Measurements from ENCODE around the gene PDLIM1. TPM values are rescaled to one million over a fixed set of nuclear protein-coding genes. Genes with fewer than 3 reads are reported as not detected.

The PDLIM1 gene
- total and polyA plus RNA-seq, 9 of the 15 experiments (the other 6 are each of a cell fraction or from before 2014, with no cell fraction given), result 19.8 to 164 (median 39.1) TPM

DNA sequence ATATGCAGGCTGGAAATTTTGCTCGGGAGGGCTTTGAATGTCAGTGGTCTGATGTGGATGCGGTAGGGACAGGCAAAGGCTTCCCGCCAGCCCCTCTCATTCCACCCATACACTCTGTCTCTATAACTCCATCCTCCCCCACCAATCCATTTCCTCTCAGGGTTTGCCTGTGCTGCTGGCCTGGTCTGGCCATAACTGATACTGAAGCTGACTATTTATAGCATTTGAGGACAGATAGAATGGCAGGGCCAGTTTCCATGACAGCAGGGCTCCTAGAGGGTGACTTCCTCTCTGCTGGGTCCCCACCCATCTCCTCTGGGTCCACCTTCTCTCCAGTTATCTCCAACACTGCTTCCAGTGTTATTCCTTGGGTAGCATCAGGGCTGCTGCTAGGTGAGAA lies 6.6 kb upstream of the PDLIM1 start (continued):
- no peak for TF ChIP-seq E2F6 (IDR thresholded peaks at IDR 0.05; ENCODE audit: borderline replicate concordance in 1 of 2, extremely low read depth in 1 of 2, insufficient read depth in 1 of 2, insufficient read length in 1 of 2, low read depth in 1 of 2, low read length in 1 of 2, poor library complexity in 1 of 2, severe bottlenecking in 1 of 2)
- no peak for TF ChIP-seq TRIM25 (IDR thresholded peaks at IDR 0.05; ENCODE audit: borderline replicate concordance)
- TF ChIP-seq POLR3A (IDR thresholded peaks at IDR 0.05; ENCODE audit: borderline replicate concordance, extremely low read depth, insufficient read depth, insufficient read length), result no peak
- TF ChIP-seq, protein P1, sequence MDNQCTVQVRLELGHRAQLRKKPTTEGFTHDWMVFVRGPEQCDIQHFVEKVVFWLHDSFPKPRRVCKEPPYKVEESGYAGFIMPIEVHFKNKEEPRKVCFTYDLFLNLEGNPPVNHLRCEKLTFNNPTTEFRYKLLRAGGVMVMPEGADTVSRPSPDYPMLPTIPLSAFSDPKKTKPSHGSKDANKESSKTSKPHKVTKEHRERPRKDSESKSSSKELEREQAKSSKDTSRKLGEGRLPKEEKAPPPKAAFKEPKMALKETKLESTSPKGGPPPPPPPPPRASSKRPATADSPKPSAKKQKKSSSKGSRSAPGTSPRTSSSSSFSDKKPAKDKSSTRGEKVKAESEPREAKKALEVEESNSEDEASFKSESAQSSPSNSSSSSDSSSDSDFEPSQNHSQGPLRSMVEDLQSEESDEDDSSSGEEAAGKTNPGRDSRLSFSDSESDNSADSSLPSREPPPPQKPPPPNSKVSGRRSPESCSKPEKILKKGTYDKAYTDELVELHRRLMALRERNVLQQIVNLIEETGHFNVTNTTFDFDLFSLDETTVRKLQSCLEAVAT (IDR thresholded peaks at IDR 0.05), result peak in 1 of 2 experiments; percentile 94; a peak in 2 of 4 replicates
- no peak for TF ChIP-seq ZNF239 (CRISPR knock-in tag; IDR thresholded peaks at IDR 0.05)
- TF ChIP-seq CSDE1 (IDR thresholded peaks at IDR 0.05), result no peak
- no peak for TF ChIP-seq HSF4 (CRISPR knock-in tag; IDR thresholded peaks at IDR 0.05; ENCODE audit: borderline replicate concordance)
- TF ChIP-seq HES1 (IDR thresholded peaks at IDR 0.05; ENCODE audit: low read depth), result no peak
- peak; percentile 99 for TF ChIP-seq MEF2A (IDR thresholded peaks at IDR 0.05; ENCODE audit: control insufficient read depth, low read depth, low read length)
- TF ChIP-seq EGR1 (conservative IDR thresholded peaks at IDR 0.05), result peak; percentile 45; the same call in 1 of the 2 replicates
- TF ChIP-seq, protein P2, sequence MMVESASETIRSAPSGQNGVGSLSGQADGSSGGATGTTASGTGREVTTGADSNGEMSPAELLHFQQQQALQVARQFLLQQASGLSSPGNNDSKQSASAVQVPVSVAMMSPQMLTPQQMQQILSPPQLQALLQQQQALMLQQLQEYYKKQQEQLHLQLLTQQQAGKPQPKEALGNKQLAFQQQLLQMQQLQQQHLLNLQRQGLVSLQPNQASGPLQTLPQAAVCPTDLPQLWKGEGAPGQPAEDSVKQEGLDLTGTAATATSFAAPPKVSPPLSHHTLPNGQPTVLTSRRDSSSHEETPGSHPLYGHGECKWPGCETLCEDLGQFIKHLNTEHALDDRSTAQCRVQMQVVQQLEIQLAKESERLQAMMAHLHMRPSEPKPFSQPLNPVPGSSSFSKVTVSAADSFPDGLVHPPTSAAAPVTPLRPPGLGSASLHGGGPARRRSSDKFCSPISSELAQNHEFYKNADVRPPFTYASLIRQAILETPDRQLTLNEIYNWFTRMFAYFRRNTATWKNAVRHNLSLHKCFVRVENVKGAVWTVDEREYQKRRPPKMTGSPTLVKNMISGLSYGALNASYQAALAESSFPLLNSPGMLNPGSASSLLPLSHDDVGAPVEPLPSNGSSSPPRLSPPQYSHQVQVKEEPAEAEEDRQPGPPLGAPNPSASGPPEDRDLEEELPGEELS (CRISPR knock-in tag; IDR thresholded peaks at IDR 0.05; ENCODE audit: borderline replicate concordance), result no peak
- peak; percentile 22; the same call in 1 of the 2 replicates for TF ChIP-seq FOXM1 (IDR thresholded peaks at IDR 0.05; ENCODE audit: low read depth)
- TF ChIP-seq FOXM1 (CRISPR knock-in tag; IDR thresholded peaks at IDR 0.05; ENCODE audit: low read depth), result no peak
- TF ChIP-seq SAFB2 (IDR thresholded peaks at IDR 0.05; ENCODE audit: borderline replicate concordance, low read depth, low read length, severe bottlenecking), result no peak
- no peak for TF ChIP-seq ZNF583 (CRISPR knock-in tag; IDR thresholded peaks at IDR 0.05)
- no peak for TF ChIP-seq YBX1 (IDR thresholded peaks at IDR 0.05)
- no peak for TF ChIP-seq SRSF7 (optimal IDR thresholded peaks at IDR 0.05; ENCODE audit: low read depth, low read length)
- TF ChIP-seq, protein P3, sequence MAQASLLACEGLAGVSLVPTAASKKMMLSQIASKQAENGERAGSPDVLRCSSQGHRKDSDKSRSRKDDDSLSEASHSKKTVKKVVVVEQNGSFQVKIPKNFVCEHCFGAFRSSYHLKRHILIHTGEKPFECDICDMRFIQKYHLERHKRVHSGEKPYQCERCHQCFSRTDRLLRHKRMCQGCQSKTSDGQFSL (CRISPR knock-in tag; IDR thresholded peaks at IDR 0.05), result 0 out of 2 replicates have a peak, but pooled peaks have one; percentile 23
- TF ChIP-seq, protein P3 (tag; IDR thresholded peaks at IDR 0.05), result no peak
- TF ChIP-seq SLC30A9 (CRISPR knock-in tag; IDR thresholded peaks at IDR 0.05), result no peak
- no peak for TF ChIP-seq ZNF717 (CRISPR knock-in tag; IDR thresholded peaks at IDR 0.05)

Measured in K562 (cell line).